C4-2B (cell line): ENCODE results near the gene TLCD1.
"Not testable (repeated sequence)": the region's sequence is repeated elsewhere in the genome, so short reads cannot be mapped to it uniquely, and the experiment has no call there.

Experiments used
- H3K27ac ChIP-seq: fragments of 450-650 bp; 2 replicates; pipeline ENCODE4 v1.5.1; 2017
- CTCF ChIP-seq: fragments of 450-650 bp; conservative IDR thresholded peaks from 2 replicates; pipeline ENCODE4 v1.5.1; 2017; ENCODE audit warnings: mild to moderate bottlenecking
- ZFX ChIP-seq: fragments of 450-650 bp; IDR thresholded peaks from 2 replicates; pipeline ENCODE4 v1.6.1; 2017

TLCD1 gene

GRCh38 chr17:28740406-28741357 is 14.6 kb upstream of the TLCD1 start:
- no peak for TF ChIP-seq ZFX
- TF ChIP-seq CTCF = no peak

GRCh38 chr17:28738680-28739384 is 12.8 kb upstream of the TLCD1 start:
- TF ChIP-seq CTCF = no peak
- no peak for TF ChIP-seq ZFX
- no peak overlapping the region for H3K27ac ChIP-seq

More at GRCh38 chr17:28740406-28741357, 14.6 kb upstream of the TLCD1 start:
- H3K27ac ChIP-seq = no peak overlapping the region

- no peak for TF ChIP-seq ZFX
- no peak for TF ChIP-seq CTCF
- no peak overlapping the region for H3K27ac ChIP-seq
Measured at GRCh38 chr17:28737770-28738679, 12.0 kb upstream of the TLCD1 start.

- no peak overlapping the region for H3K27ac ChIP-seq
- TF ChIP-seq ZFX = no peak
- TF ChIP-seq CTCF = no peak
Measured at GRCh38 chr17:28737316-28737715, 11.3 kb upstream of the TLCD1 start.

GRCh38 chr17:28735913-28736769 is 10.1 kb upstream of the TLCD1 start:
- not testable (repeated sequence) for H3K27ac ChIP-seq

GRCh38 chr17:28735242-28735722 is 9.2 kb upstream of the TLCD1 start:
- TF ChIP-seq ZFX (no peak), CTCF (no peak)
- no peak overlapping the region for H3K27ac ChIP-seq
